T-cell (primary cell): ENCODE data around the gene HOPX. TPM values are rescaled to one million over a fixed set of nuclear protein-coding genes. Genes with fewer than 3 reads are reported as not detected.

Experiments used
- ATAC-seq, 4 experiments: fragments of 200-7000 bp in 3 of 4; fragments of 150-1000 bp in 1 of 4; cut with Tn5 transposase; replicated peaks in 1 of 4; 1 replicate in 3 of 4; 2 replicates in 1 of 4; pipeline ENCODE4 v1.10.0; 2021; ENCODE audit warnings: moderate library complexity in 3 of 4, mild to moderate bottlenecking in 2 of 4, moderate number of reproducible peaks in 1 of 4
- CTCF ChIA-PET, 2 donors: fragments of 300-600 bp; sonication (Branson Sonifier 250); formaldehyde crosslinking; loops; one replicate each; lab custom pipeline; 2022; ENCODE audit warnings: antibody characterized with exemption in 2 of 2; lab: Charles Lee
- POLR2A ChIA-PET, 2 donors: fragments of 300-600 bp; sonication (Branson Sonifier 250); formaldehyde crosslinking; loops; one replicate each; lab custom pipeline; 2022; ENCODE audit warnings: antibody characterized with exemption in 2 of 2; lab: Charles Lee
- DNase-seq, 35 experiments: peaks; one replicate each; pipeline versions ENCODE4 v3.0.0 to v3.0.0-alpha.2; 2013 to 2023
- H3K27ac ChIP-seq: one replicate; pipeline ENCODE4 v1.5.1; 2013; ENCODE audit warnings: low read length
- H3K27me3 ChIP-seq, 2 experiments: replicated peaks in 1 of 2; 1 replicate in 1 of 2; 2 replicates in 1 of 2; pipeline versions ENCODE4 v1.6.1 to v1.7.0; 2013; ENCODE audit warnings: low read length in 1 of 2, mixed read lengths in 1 of 2; ENCODE audit not compliant: control insufficient read depth in 2 of 2, insufficient read depth in 2 of 2; ENCODE audit errors: extremely low read depth in 1 of 2
- H3K36me3 ChIP-seq, 2 donors: 1 replicate in 1 of 2; 2 replicates in 1 of 2; pipeline versions ENCODE4 v1.6.1 to v1.7.0; 2013; ENCODE audit warnings: low read length in 1 of 2; ENCODE audit not compliant: control insufficient read depth in 2 of 2, insufficient read depth in 1 of 2; ENCODE audit errors: extremely low read depth in 1 of 2
- H3K4me1 ChIP-seq, 2 experiments: 1 replicate in 1 of 2; 2 replicates in 1 of 2; pipeline versions ENCODE4 v1.6.1 to v1.7.0; 2013; ENCODE audit warnings: low read length in 2 of 2, mixed read lengths in 1 of 2; ENCODE audit not compliant: insufficient read depth in 2 of 2, control insufficient read depth in 1 of 2; ENCODE audit errors: extremely low read depth in 1 of 2
- H3K4me3 ChIP-seq, 2 donors: 1 replicate in 1 of 2; 2 replicates in 1 of 2; pipeline versions ENCODE4 v1.5.1 to v1.7.0; 2013; ENCODE audit warnings: mild to moderate bottlenecking in 2 of 2, low read length in 1 of 2, moderate library complexity in 1 of 2; ENCODE audit not compliant: control insufficient read depth in 1 of 2; ENCODE audit errors: extremely low read depth in 1 of 2
- H3K9me3 ChIP-seq: 2 replicates; pipeline ENCODE4 v1.7.0; 2013
- H3K27ac Mint-ChIP-seq, 2 donors: one replicate each; pipeline ENCODE4 v1.8.0; 2020 to 2021; ENCODE audit warnings: mild to moderate bottlenecking in 2 of 2, mixed read lengths in 2 of 2
- H3K27me3 Mint-ChIP-seq, 2 donors: one replicate each; pipeline ENCODE4 v1.8.0; 2021 to 2022; ENCODE audit warnings: mixed read lengths in 2 of 2
- H3K36me3 Mint-ChIP-seq: one replicate; pipeline ENCODE4 v1.8.0; 2021; ENCODE audit warnings: mixed read lengths
- H3K4me1 Mint-ChIP-seq, 3 donors: one replicate each; pipeline ENCODE4 v1.8.0; 2020 to 2022; ENCODE audit warnings: mixed read lengths in 3 of 3, mild to moderate bottlenecking in 1 of 3
- H3K4me3 Mint-ChIP-seq, 3 donors: one replicate each; pipeline ENCODE4 v1.8.0; 2020 to 2022; ENCODE audit warnings: mild to moderate bottlenecking in 3 of 3, mixed read lengths in 3 of 3, moderate library complexity in 3 of 3
- H3K9me3 Mint-ChIP-seq, 3 donors: one replicate each; pipeline ENCODE4 v1.8.0; 2020 to 2022; ENCODE audit warnings: mixed read lengths in 3 of 3
- WGBS: methylation state at CpG from one replicate; pipeline ENCODE4 v1.1.5; 2013; ENCODE audit warnings: missing lambda C conversion rate; ENCODE audit not compliant: insufficient coverage; 5-methylcytosine and 5-hydroxymethylcytosine counted together
- total RNA-seq, 35 experiments: library from RNA in 6 of 35; stranded (reverse) in 6 of 35; fragments of 120-200 nt in 1 of 35; gene quantifications; one replicate each; pipeline versions ENCODE4 v1.2.1 to v1.2.4 and lab custom pipeline; 2013 to 2026

HOPX gene
- total RNA-seq, 5 donors from 2014 or later (not counting 1 experiment from before 2014, with no cell fraction given) = 6.3 to 34.9 (median 23.4) TPM

DNA sequence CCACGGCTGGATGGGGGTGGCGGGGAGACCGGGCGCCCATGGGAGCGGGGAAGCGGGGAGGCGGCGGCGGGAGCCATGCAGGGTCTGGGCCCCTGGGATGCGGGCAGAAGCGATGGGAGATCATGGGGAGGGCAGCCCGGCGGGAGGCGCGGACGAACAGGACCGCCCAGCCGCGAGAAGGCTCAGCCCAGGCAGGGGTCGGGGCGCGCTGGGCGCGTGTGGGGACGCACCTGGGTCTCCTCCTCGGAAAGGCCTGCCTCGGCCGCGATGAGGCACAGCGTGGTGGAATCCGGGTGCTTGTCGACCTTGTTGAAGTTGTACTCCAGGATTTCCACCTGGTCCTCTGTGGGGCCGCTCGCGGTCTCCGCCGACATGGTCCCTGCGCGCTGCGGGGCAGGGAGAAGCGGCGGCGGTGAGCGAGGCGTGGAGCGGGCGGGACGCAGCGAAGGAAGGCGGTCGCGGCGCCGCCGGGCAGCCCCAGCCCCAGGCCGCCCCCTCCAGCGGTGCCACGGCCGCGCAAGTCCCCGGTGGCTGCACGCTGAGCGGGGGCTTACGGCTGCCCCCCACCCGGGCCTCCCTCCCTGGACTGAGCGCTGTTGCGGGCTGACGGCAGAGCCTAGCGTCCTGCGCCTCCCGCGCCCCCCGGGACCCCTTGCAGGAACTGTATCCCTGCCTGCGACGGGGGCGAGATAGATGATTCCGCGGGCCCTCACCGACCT, 25.3 kb downstream of the HOPX start:
- CTCF ChIA-PET = no interaction called here
- peaks cover 40 to 59% (median 52%) of the 10 kb centered on the region in 3 donors for H3K4me1 Mint-ChIP-seq
- H3K4me3 Mint-ChIP-seq = peak overlapping the region; percentile 88 to 90 (median 89)
- no peaks in the 10 kb centered on the region for H3K9me3 ChIP-seq
- H3K27ac Mint-ChIP-seq = peak overlapping the region; percentile 72 to 88
- under 1% methylated on average over 75 of the region's 79 CpGs for WGBS
- DNase-seq (peak in 14 of 35 experiments; percentile 3 to 44 (median 14)), ATAC-seq (peak; percentile 43 to 50 (median 46))
- H3K27me3 Mint-ChIP-seq = peaks cover 14 to 34% of the 10 kb centered on the region in 2 donors
- H3K9me3 Mint-ChIP-seq = no peaks in the 10 kb centered on the region
- peaks cover 0 to 18% of the 10 kb centered on the region in 2 experiments for H3K27me3 ChIP-seq
- no peaks in the 10 kb centered on the region for H3K36me3 ChIP-seq
- POLR2A ChIA-PET = no interaction called here
- peak overlapping the region; percentile 64 to 79 for H3K4me3 ChIP-seq
- H3K36me3 Mint-ChIP-seq = no peaks in the 10 kb centered on the region
- H3K27ac ChIP-seq = peak overlapping the region; percentile 58
- peaks cover 13 to 48% of the 10 kb centered on the region in 2 experiments for H3K4me1 ChIP-seq

DNA sequence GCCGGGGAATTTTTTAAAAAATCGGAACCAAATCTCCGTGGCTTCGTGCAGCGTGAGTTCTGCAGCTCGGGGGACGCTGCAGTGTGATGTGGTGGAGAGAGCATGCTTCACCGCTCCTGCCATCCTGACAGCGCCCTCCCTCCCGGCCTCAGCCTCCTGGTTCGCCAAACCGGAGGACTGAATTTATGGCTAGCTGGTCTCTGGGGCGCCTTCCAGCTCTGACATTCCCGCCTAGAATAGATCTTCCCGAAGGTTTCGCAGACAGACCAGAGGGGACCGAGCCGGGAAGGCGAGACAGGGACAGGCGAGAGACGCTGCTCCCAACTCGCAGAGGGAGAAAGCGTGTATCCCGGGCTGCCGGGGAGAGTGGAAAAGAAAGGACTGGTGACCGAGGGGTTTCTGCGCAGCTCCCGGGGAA, 25.9 kb downstream of the HOPX start:
- peak overlapping the region; percentile 88 to 90 for H3K27ac Mint-ChIP-seq
- H3K4me3 Mint-ChIP-seq = peak overlapping the region; percentile 88 to 90 (median 89)
- ATAC-seq (peak in 3 of 4 experiments; percentile 38 to 51 (median 47)), DNase-seq (peak in 9 of 35 experiments; percentile 5 to 40 (median 17))
- H3K36me3 Mint-ChIP-seq = no peaks in the 10 kb centered on the region
- H3K4me1 Mint-ChIP-seq = peaks cover 43 to 65% (median 57%) of the 10 kb centered on the region in 3 donors
- peaks cover 13 to 54% of the 10 kb centered on the region in 2 experiments for H3K4me1 ChIP-seq
- POLR2A ChIA-PET = no interaction called here
- H3K9me3 Mint-ChIP-seq = no peaks in the 10 kb centered on the region
- peaks cover 14 to 33% of the 10 kb centered on the region in 2 donors for H3K27me3 Mint-ChIP-seq
- peak overlapping the region; percentile 11 for H3K27ac ChIP-seq
- no peaks in the 10 kb centered on the region for H3K36me3 ChIP-seq
- peak overlapping the region; percentile 64 to 79 for H3K4me3 ChIP-seq
- WGBS = 4% methylated on average over 25 of the region's 28 CpGs
- CTCF ChIA-PET = interaction anchor here in 1 of 2 donors (1.1 kb wide), 1 partner anchor 39 kb away, joined by 3 read pairs; no protein-coding TSS in a partner anchor
- H3K9me3 ChIP-seq = no peaks in the 10 kb centered on the region
- H3K27me3 ChIP-seq = peaks cover 0 to 18% of the 10 kb centered on the region in 2 experiments

DNA sequence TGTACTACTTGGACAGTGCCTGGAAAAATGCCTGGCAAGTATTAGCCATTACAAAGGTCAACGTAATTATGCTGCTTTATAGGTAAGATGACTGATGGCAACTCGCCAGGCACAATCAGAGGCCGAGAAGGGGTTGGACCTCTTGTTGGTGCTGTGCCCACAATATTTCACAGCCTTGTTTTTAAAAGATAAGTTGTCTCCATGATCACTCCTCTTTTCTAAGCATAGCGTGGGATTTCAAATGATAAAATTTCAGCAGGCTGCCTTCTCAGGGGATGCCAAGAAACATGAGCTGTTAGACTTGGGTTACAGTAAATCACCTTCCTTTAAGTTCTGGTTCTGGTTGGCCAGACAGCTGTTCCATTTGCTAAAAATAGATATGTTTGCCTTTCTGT, 26.9 kb downstream of the HOPX start:
- Mint-ChIP-seq H3K36me3 (no peaks in the 10 kb centered on the region), H3K4me3 (peak overlapping the region; percentile 88 to 90 (median 89)), H3K27me3 (peaks cover 12 to 28% of the 10 kb centered on the region in 2 donors), H3K27ac (peak overlapping the region; percentile 88 to 90), H3K4me1 (peaks cover 52 to 74% (median 65%) of the 10 kb centered on the region in 3 donors), H3K9me3 (no peaks in the 10 kb centered on the region)
- 70% methylated on average over 3 of the region's 4 CpGs for WGBS
- Histone ChIP-seq H3K27ac (peak overlapping the region; percentile 37), H3K36me3 (no peaks in the 10 kb centered on the region), H3K27me3 (peaks cover 0 to 18% of the 10 kb centered on the region in 2 experiments), H3K4me1 (peaks cover 13 to 64% of the 10 kb centered on the region in 2 experiments), H3K9me3 (no peaks in the 10 kb centered on the region), H3K4me3 (no peak overlapping the region)
- DNase-seq = no peak
- ChIA-PET CTCF (interaction anchor here in 1 of 2 donors (0.8 to 1.1 kb wide), 2 partner anchors 40 to 103 kb away, joined by 3 read pairs; no protein-coding TSS in a partner anchor), POLR2A (no interaction called here)
- ATAC-seq = no peak

DNA sequence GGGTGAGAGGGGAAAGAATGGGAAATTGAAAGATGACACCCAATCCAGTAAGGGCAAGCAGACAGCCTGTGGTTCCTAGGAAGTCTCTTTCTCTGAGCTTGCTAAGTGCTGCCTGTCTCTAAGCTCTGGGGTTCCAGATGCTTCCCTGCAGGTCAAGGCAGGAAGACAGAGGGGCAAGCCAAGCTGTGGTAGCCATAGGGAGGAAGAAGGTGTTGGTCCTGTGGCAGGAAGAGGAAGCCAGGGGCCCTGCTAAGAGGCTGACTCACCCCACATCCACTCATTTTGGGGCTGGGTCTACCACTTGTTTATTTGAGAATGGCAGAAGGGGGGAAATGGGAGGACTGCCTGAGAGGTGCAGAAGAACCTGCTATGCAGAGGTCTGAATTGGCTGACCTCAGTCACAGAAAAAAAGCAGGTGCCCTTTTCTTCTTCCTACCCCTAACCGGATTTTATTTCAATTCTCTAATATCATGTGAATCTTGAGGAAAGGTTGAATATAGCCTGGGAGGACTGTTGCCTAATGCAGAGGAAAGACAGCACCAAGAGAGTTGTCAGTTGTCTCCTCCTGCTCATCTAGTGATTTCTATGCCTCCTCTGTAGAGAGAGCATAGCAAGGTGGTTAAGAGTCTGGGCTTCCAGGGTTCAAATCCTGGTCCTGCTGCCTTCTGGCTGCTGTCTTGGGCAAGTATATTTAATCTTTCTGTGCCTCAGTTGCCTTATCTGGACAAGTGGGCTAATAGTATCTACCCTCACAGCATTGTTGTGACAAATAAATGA, 27.4 kb downstream of the HOPX start:
- H3K4me3 ChIP-seq = no peak overlapping the region
- ATAC-seq (peak in 3 of 4 experiments; percentile 28 to 56 (median 43)), DNase-seq (peak in 6 of 35 experiments; percentile 5 to 46 (median 22))
- Mint-ChIP-seq H3K4me3 (peak overlapping the region; percentile 55 to 90 (median 88)), H3K27ac (peak overlapping the region; percentile 88 to 90), H3K4me1 (peaks cover 52 to 77% (median 65%) of the 10 kb centered on the region in 3 donors), H3K27me3 (peaks cover 9 to 24% of the 10 kb centered on the region in 2 donors), H3K36me3 (peaks cover 3% of the 10 kb centered on the region), H3K9me3 (peaks cover 0 to 4% (median 0%) of the 10 kb centered on the region in 3 donors)
- H3K9me3 ChIP-seq = no peaks in the 10 kb centered on the region
- H3K36me3 ChIP-seq = no peaks in the 10 kb centered on the region
- ChIA-PET POLR2A (interaction anchor here in 1 of 2 donors (0.7 kb wide), 1 partner anchor 75 kb away, joined by 3 read pairs; no protein-coding TSS in a partner anchor), CTCF (interaction anchor here in 1 of 2 donors (0.8 kb wide), 1 partner anchor 104 kb away, joined by 3 read pairs; no protein-coding TSS in a partner anchor)
- no CpG with 5 or more reads among the region's 1 CpG for WGBS
- peak overlapping the region; percentile 37 for H3K27ac ChIP-seq
- H3K27me3 ChIP-seq = peaks cover 0 to 18% of the 10 kb centered on the region in 2 experiments
- H3K4me1 ChIP-seq = peaks cover 13 to 65% of the 10 kb centered on the region in 2 experiments

DNA sequence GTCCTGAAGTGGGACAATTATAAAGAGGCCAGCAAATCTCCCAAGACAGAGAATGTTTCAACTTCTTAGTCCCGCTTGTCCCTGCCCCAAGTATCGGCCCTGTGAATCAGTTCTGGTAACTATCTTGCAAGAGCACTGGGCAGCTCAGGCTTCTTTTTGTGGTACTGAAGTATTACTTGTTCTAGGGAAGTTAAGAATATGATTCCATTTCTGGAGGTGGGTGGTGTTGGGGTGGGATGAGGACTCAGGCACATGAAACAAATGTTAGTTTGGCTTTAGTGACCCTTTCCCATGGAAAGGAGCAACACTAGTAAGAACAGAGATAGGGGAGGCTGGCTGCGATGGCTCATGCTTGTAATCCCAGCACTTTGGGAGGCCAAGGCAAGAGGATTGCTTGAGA, 28.9 kb downstream of the HOPX start:
- H3K27ac Mint-ChIP-seq = peak overlapping the region; percentile 68 to 72
- H3K36me3 Mint-ChIP-seq = peaks cover 3% of the 10 kb centered on the region
- H3K9me3 Mint-ChIP-seq = peaks cover 0 to 4% (median 0%) of the 10 kb centered on the region in 3 donors
- CTCF ChIA-PET = no interaction called here
- Histone ChIP-seq H3K27ac (no peak overlapping the region), H3K4me1 (peaks cover 13 to 64% of the 10 kb centered on the region in 2 experiments), H3K27me3 (peaks cover 0 to 18% of the 10 kb centered on the region in 2 experiments), H3K4me3 (no peak overlapping the region), H3K36me3 (no peaks in the 10 kb centered on the region), H3K9me3 (no peaks in the 10 kb centered on the region)
- H3K4me1 Mint-ChIP-seq = peaks cover 46 to 75% (median 65%) of the 10 kb centered on the region in 3 donors
- POLR2A ChIA-PET = no interaction called here
- ATAC-seq (no peak), DNase-seq (no peak)
- H3K4me3 Mint-ChIP-seq = no peak overlapping the region
- H3K27me3 Mint-ChIP-seq = peaks cover 3 to 10% of the 10 kb centered on the region in 2 donors
- 100% methylated on average over 2 of the region's 3 CpGs for WGBS

DNA sequence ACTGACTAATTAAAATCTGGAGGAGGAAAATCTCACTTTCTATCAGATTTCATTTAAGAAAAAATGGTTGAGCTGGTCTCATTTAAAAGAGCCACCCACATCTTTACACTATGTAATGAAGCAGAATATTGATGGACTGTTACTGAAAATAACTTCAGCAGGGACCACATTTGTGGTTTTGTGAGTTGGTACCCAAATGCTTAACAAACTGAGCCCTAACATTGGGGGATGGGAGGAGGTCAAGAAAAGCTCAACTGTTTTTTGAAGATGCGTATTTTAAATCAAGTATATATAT, 30.1 kb downstream of the HOPX start:
- Histone ChIP-seq H3K4me3 (no peak overlapping the region), H3K27ac (no peak overlapping the region), H3K27me3 (peaks cover 0 to 10% of the 10 kb centered on the region in 2 experiments), H3K9me3 (no peaks in the 10 kb centered on the region), H3K4me1 (peaks cover 13 to 53% of the 10 kb centered on the region in 2 experiments), H3K36me3 (no peaks in the 10 kb centered on the region)
- peaks cover 3% of the 10 kb centered on the region for H3K36me3 Mint-ChIP-seq
- DNase-seq (no peak), ATAC-seq (no peak)
- CTCF ChIA-PET = interaction anchor here (0.6 to 1.1 kb wide), 3 partner anchors 9 to 263 kb away, joined by 3 read pairs; partner anchors contain the start of gene AASDH (in 1 of the 2)
- H3K4me3 Mint-ChIP-seq = no peak overlapping the region
- POLR2A ChIA-PET = no interaction called here
- H3K27me3 Mint-ChIP-seq = peaks cover 3 to 4% of the 10 kb centered on the region in 2 donors
- WGBS = no CpG with 5 or more reads among the region's 1 CpG
- peaks cover 4 to 11% (median 7%) of the 10 kb centered on the region in 3 donors for H3K9me3 Mint-ChIP-seq
- peaks cover 39 to 66% (median 56%) of the 10 kb centered on the region in 3 donors for H3K4me1 Mint-ChIP-seq
- peak overlapping the region; percentile 80 to 83 for H3K27ac Mint-ChIP-seq
